Endothelial cell of umbilical vein (primary cell): ENCODE data around the gene SMOC2. TPM values are rescaled to one million over a fixed set of nuclear protein-coding genes. Genes with fewer than 3 reads are reported as not detected.

Experiments
- BruUV-seq: library from RNA; stranded (reverse); fragments of 400-500 nt; replicated peaks from 2 replicates; lab custom pipeline; 2021; lab: Mats Ljungman, UMichigan
- CTCF ChIA-PET: fragments of 300-600, 350-600 bp; sonication (Branson Sonifier 250); formaldehyde crosslinking; loops from one replicate; lab custom pipeline; 2021; ENCODE audit warnings: antibody characterized with exemption, inconsistent platforms; lab: Charles Lee
- POLR2A ChIA-PET: fragments of 300-600, 350-600 bp; sonication (Branson Sonifier 250); formaldehyde crosslinking; loops from one replicate; lab custom pipeline; 2021; ENCODE audit warnings: antibody characterized with exemption, inconsistent platforms; lab: Charles Lee
- DNase-seq: peaks from one replicate; pipeline ENCODE4 v3.0.0-alpha.2; 2011; ENCODE audit warnings: low read depth, low spot score
- FAIRE-seq: peaks from 2 replicates; lab custom pipeline; 2011; peaks lifted over from hg19 to GRCh38; lab: Jason Lieb, UNC
- H2AFZ ChIP-seq: 2 replicates; pipeline ENCODE4 v1.6.0; 2012; ENCODE audit warnings: low read depth, low read length, control low read depth, inconsistent platforms
- H3K27ac ChIP-seq: 2 replicates; pipeline ENCODE4 v1.5.1; 2011; ENCODE audit warnings: low read depth, mild to moderate bottlenecking, control low read depth, low read length, moderate library complexity; ENCODE audit not compliant: insufficient read depth
- H3K27me3 ChIP-seq, 2 experiments: 2 replicates each; pipeline versions ENCODE4 v1.6.0 to v1.6.1; 2011; ENCODE audit warnings: low read length in 2 of 2, mixed read lengths in 1 of 2; ENCODE audit not compliant: control insufficient read depth in 2 of 2, insufficient read depth in 2 of 2
- H3K36me3 ChIP-seq, 2 experiments: 2 replicates in 1 of 2; 3 replicates in 1 of 2; pipeline ENCODE4 v1.5.1; 2011; ENCODE audit warnings: low read length in 2 of 2, mild to moderate bottlenecking in 1 of 2, moderate library complexity in 1 of 2; ENCODE audit not compliant: control insufficient read depth in 2 of 2, insufficient read depth in 2 of 2; ENCODE audit errors: extremely low read depth in 1 of 2
- H3K4me1 ChIP-seq: 3 replicates; pipeline ENCODE4 v1.5.1; 2011; ENCODE audit warnings: mild to moderate bottlenecking, low read length; ENCODE audit not compliant: control insufficient read depth, insufficient read depth; ENCODE audit errors: extremely low read depth
- H3K4me2 ChIP-seq: 2 replicates; pipeline ENCODE4 v1.6.1; 2011; ENCODE audit warnings: low read length, control low read depth, mixed read lengths; ENCODE audit not compliant: insufficient read depth
- H3K4me3 ChIP-seq, 3 experiments: fragments of 200-600 bp in 1 of 3; sonication (generic), shearing (Covaris generic) in 1 of 3; replicated peaks in 1 of 3; 2 replicates each; pipeline ENCODE4 v1.5.1; 2011 to 2016; ENCODE audit warnings: control low read depth in 3 of 3, low read length in 3 of 3, mild to moderate bottlenecking in 2 of 3, inconsistent platforms in 1 of 3, low read depth in 1 of 3, moderate library complexity in 1 of 3; ENCODE audit not compliant: insufficient read depth in 1 of 3
- H3K79me2 ChIP-seq: 2 replicates; pipeline ENCODE4 v1.6.0; 2012; ENCODE audit warnings: low read length, inconsistent platforms; ENCODE audit not compliant: control insufficient read depth, insufficient read depth
- H3K9ac ChIP-seq: replicated peaks from 2 replicates; pipeline ENCODE3; 2011; ENCODE audit warnings: low read length, control low read depth; ENCODE audit not compliant: insufficient read depth; ENCODE audit errors: extremely low read depth
- H3K9me1 ChIP-seq: replicated peaks from 3 replicates; pipeline ENCODE4 v1.6.0; 2011; ENCODE audit warnings: mild to moderate bottlenecking, low read length; ENCODE audit not compliant: control insufficient read depth, insufficient read depth; ENCODE audit errors: extremely low read depth
- H3K9me3 ChIP-seq: replicated peaks from 2 replicates; pipeline ENCODE4 v1.5.1; 2012; ENCODE audit warnings: low read length, inconsistent platforms; ENCODE audit not compliant: control insufficient read depth, insufficient read depth
- H4K20me1 ChIP-seq: replicated peaks from 2 replicates; pipeline ENCODE3; 2011; ENCODE audit warnings: mild to moderate bottlenecking, low read length; ENCODE audit not compliant: control insufficient read depth, insufficient read depth; ENCODE audit errors: extremely low read depth
- EZH2 ChIP-seq: IDR thresholded peaks from 2 replicates; pipeline ENCODE4 v1.6.1; 2012; ENCODE audit warnings: borderline replicate concordance, low read depth, mild to moderate bottlenecking, moderate library complexity, low read length, inconsistent platforms; ENCODE audit not compliant: severe bottlenecking
- FOS ChIP-seq: IDR thresholded peaks from 2 replicates; pipeline ENCODE4 v1.6.1; 2011; ENCODE audit warnings: mild to moderate bottlenecking, low read length, moderate library complexity, borderline replicate concordance; ENCODE audit not compliant: insufficient read depth
- GATA2 ChIP-seq: IDR thresholded peaks from 2 replicates; pipeline ENCODE4 v1.7.0; 2011; ENCODE audit warnings: low read depth, mild to moderate bottlenecking, moderate library complexity, mixed read lengths, low read length; ENCODE audit not compliant: insufficient read length, insufficient read depth
- JUN ChIP-seq: IDR thresholded peaks from 2 replicates; pipeline ENCODE4 v1.6.1; 2011; ENCODE audit warnings: borderline replicate concordance, low read depth; ENCODE audit not compliant: insufficient read length, insufficient read depth
- POLR2A ChIP-seq: IDR thresholded peaks from 2 replicates; pipeline ENCODE4 v1.6.1; 2012; ENCODE audit warnings: low read depth, mild to moderate bottlenecking, control low read depth, low read length
- POLR2AphosphoS5 ChIP-seq: IDR thresholded peaks from 2 replicates; pipeline ENCODE4 v1.6.1; 2012; ENCODE audit warnings: low read depth, mild to moderate bottlenecking, control low read depth, low read length, moderate library complexity; ENCODE audit not compliant: insufficient read depth
- dilution Hi-C: fragments of 300-500 bp; cut with MboI; formaldehyde crosslinking; loops from one replicate; pipeline ENCODE4 v1.15.0; 2019; ENCODE audit warnings: low sequenced_read_pairs; ENCODE audit not compliant: extremely low pct_ligation_motif_present
- intact Hi-C: fragments of 100-400 bp; cut with micrococcal nuclease; formaldehyde crosslinking; loops from one replicate; pipeline ENCODE4 v1.10.0; 2022
- polyA plus RNA-seq, 4 experiments: library from polyadenylated mRNA; depleted of rRNA in 3 of 4; stranded (reverse) in 3 of 4; unstranded in 1 of 4; fragments of >200 nt; gene quantifications; 2 replicates each; pipeline versions ENCODE4 v1.2.1 to v1.2.3, GENCODE V29; 2011 to 2012; ENCODE audit warnings: missing spikeins in 1 of 4
- total RNA-seq: library from RNA; stranded (reverse); gene quantifications from 2 replicates; pipeline ENCODE4 v1.2.3, GENCODE V29; 2021
- TF ChIP-seq, protein P1 (sequence below): IDR thresholded peaks from 2 replicates; pipeline ENCODE4 v1.6.1; 2011; ENCODE audit not compliant: insufficient read depth, insufficient read length
- TF ChIP-seq, protein P2 (sequence below), 2 donors: IDR thresholded peaks; 1 replicate in 1 of 2; 2 replicates in 1 of 2; pipeline ENCODE4 v1.5.1; 2011; ENCODE audit warnings: low read length in 2 of 2, mild to moderate bottlenecking in 2 of 2, moderate library complexity in 2 of 2, control low read depth in 1 of 2, inconsistent platforms in 1 of 2, low read depth in 1 of 2; ENCODE audit not compliant: insufficient read depth in 1 of 2; ENCODE audit errors: extremely low read depth in 1 of 2

The SMOC2 gene
- total and polyA plus RNA-seq, 2 donors (not counting 3 experiments of a cell fraction or from before 2014, with no cell fraction given) = not detected

DNA sequence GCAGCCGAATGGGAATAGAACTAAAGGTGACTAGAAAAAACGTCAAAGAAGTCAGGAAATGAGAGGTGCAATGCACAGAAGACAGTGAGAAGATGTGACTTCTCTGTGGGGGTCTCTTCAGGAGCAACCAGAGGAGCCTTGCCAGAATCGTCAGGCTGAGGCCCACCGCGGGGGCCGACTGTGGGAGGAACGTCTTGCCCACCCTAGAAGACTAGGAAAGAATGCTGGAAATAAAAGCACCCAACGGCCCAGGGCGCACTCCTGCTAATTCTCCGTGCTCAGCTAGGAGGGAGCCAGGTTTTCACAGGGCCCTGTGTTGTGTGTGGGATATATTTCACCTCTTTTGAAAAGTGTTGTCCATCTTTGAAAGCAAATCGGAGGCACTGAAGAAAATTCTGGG is 129.2 kb downstream of the SMOC2 start:
- Histone ChIP-seq H3K9me1 (no peaks in the 10 kb centered on the region), H2AFZ (no peak overlapping the region), H3K9ac (no peak overlapping the region), H3K9me3 (peaks cover 3% of the 10 kb centered on the region), H3K4me2 (no peak overlapping the region), H4K20me1 (no peaks in the 10 kb centered on the region), H3K27ac (no peak overlapping the region), H3K4me3 (no peak overlapping the region), H3K79me2 (no peaks in the 10 kb centered on the region), H3K36me3 (no peaks in the 10 kb centered on the region), H3K27me3 (no peaks in the 10 kb centered on the region), H3K4me1 (no peaks in the 10 kb centered on the region)
- TF ChIP-seq, protein P1, sequence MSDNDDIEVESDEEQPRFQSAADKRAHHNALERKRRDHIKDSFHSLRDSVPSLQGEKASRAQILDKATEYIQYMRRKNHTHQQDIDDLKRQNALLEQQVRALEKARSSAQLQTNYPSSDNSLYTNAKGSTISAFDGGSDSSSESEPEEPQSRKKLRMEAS = no peak
- no peak for TF ChIP-seq FOS
- no peak for TF ChIP-seq GATA2
- no peak for TF ChIP-seq POLR2A
- TF ChIP-seq JUN = no peak
- TF ChIP-seq, protein P2, sequence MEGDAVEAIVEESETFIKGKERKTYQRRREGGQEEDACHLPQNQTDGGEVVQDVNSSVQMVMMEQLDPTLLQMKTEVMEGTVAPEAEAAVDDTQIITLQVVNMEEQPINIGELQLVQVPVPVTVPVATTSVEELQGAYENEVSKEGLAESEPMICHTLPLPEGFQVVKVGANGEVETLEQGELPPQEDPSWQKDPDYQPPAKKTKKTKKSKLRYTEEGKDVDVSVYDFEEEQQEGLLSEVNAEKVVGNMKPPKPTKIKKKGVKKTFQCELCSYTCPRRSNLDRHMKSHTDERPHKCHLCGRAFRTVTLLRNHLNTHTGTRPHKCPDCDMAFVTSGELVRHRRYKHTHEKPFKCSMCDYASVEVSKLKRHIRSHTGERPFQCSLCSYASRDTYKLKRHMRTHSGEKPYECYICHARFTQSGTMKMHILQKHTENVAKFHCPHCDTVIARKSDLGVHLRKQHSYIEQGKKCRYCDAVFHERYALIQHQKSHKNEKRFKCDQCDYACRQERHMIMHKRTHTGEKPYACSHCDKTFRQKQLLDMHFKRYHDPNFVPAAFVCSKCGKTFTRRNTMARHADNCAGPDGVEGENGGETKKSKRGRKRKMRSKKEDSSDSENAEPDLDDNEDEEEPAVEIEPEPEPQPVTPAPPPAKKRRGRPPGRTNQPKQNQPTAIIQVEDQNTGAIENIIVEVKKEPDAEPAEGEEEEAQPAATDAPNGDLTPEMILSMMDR (IDR thresholded peaks at IDR 0.05; ENCODE audit: extremely low read depth in 1 of 2, insufficient read depth in 1 of 2, low read depth in 1 of 2, low read length in 2 of 2) = no peak
- no peak for TF ChIP-seq EZH2
- no peak for TF ChIP-seq POLR2AphosphoS5
- CTCF ChIA-PET = no interaction called here
- no TSS peak for BruUV-seq
- DNase-seq (no peak), FAIRE-seq (no peak)
- POLR2A ChIA-PET = no interaction called here
- dilution Hi-C loops (no loop called here), intact Hi-C loops (no loop called here)
